Dedifferentiated amniotic fluid mesenchymal stem cell (primary cell): Measurements from ENCODE around the gene STARD3NL.
"Not testable (repeated sequence)": the region's sequence is repeated elsewhere in the genome, so short reads cannot be mapped to it uniquely, and the experiment has no call there.

Source experiments
- DNase-seq: peaks from one replicate; pipeline ENCODE4 v3.0.0-alpha.2; 2016; ENCODE audit errors: extremely low spot score

Gene STARD3NL

DNA sequence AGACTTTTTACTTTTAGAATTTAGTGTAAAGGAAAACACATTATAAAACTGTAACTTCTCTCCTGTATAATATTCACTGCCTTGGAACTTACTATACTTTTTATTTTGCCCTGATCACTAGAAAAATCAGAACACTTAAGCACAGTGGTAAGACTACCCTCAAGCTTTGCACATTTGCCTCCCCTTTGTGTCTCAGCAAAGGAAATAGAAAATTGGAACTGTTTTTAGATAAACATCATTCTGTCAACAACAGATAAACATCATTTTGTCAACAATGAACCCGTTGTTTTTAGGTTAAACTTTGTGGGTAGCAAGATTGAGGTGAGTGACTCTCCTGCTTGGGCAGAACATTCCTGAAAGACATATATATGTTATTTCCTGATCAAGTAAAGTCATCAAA is 86.6 kb downstream of the STARD3NL start:
- not testable (repeated sequence) for DNase-seq

DNA sequence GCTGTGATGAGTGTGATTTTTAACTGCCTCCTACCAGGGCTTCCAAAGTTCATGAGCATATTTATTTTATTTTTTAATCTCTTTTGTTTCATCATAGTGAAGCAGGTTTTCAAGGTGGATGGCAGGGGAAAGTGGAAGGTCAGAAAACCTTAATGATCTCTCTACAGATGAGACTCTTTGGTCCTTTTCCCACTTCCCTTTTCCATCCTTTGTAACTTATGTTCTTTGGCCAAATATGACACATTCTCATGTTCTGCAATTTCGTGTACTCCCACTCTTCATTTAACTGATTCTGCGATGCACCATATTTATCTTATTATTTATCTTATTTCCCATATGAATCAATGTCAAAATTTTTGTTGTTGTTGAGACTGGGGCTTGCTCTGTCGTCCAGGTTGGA is 87.9 kb downstream of the STARD3NL start:
- not testable (repeated sequence) for DNase-seq

DNA sequence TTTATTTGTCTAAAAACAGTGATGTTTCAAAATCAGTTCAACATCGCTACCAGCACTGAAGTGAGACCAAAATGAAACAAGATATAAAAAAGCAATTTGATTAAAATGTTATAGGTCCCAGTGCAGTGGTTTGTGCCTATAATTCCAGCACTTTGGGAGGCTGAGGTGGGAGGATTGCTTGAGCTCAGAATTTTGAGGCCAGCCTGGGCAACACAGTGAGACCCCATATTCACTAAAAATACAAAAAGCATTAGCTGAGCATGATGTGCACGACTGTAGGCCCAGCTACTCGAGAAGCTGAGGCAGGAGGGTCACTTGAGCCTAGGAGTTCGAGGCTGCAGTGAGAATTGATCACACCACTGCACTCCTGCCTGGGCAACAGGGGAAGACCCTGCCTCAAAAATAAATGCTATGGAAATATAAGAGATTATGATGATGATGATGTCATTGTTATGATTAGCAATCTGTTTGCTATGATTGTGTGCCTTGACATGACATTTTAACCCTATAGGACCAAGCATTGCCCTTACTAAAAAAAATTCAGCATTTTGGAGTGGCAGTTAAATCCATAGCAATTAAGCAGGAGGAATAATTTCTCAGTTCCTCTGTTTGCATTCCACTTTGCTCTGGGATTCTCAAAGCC is 91.8 kb downstream of the STARD3NL start:
- not testable (repeated sequence) for DNase-seq

DNA sequence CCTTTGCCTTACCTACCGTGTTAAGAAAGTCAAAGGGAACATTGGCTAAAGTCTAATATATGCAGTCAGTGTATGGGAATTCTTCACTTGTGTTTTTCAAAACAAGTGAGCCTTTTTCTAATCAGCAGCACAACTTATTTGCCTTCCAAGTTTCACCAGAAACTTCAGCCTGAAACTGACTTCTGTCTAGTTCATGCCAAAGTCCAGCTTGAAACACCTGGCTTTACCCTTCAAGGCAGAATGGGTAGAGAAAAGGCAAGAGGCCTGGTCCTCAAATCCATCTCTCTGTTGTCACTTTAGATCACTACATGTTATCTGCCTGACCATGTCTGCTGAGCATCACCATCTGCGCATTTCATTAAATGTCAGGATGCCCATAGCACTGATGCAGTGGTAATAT is 92.4 kb downstream of the STARD3NL start:
- not testable (repeated sequence) for DNase-seq

DNA sequence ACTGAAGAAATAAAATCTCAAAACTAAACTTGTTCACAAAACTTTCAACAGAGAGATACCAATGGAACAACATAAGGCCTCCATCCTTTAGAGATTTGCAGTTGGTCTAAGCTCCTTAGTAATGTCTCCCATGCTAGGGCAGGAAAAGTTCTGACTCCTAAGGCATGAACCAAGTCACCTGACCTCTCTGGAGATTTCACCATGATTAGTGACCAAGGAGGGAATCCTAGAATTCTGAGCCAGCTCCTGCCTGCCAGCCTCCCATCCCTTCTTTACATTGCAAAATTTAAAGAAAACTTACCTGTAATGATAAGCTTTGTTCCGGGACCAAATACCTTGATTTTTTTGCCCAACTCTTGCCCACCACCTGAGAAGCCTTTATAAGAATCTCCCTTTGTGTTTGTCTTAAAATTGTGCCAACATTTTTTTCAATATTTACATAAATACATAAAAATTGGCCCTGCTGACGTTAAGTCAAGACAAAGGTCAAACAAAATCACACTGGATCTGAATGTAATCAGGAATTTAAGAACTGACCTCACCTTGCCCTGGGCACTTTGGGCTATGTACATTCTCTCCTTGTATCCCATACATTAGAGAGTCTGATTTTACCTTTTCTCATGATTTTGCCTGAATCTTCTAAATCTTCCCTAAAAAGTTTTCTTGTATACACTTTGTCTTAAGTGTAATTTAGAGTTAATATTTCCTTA is 95.4 kb downstream of the STARD3NL start, which contains the start of gene TARP:
Gene TARP, minus strand, starts transcription at position 351 of the 710 bp plus-strand sequence.
- DNase-seq = no peak

DNA sequence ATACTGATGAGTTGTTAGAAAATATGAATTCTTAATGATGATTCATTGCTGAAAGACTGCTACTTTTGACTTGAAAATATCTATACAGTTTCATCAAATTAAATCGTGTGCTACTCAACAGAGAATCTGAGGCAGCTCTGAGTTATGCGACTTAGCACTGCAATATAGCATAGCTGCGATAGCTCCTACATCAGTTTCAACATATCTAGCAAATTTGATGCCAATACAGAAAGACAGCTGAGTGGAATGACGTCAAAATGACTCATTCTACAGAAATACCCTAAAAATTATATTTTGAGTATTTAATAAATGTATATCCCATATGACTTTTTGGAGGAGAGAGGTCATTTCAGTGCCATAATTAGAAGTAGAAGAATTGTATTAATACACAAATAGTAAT is 96.4 kb downstream of the STARD3NL start:
- DNase-seq = no peak

DNA sequence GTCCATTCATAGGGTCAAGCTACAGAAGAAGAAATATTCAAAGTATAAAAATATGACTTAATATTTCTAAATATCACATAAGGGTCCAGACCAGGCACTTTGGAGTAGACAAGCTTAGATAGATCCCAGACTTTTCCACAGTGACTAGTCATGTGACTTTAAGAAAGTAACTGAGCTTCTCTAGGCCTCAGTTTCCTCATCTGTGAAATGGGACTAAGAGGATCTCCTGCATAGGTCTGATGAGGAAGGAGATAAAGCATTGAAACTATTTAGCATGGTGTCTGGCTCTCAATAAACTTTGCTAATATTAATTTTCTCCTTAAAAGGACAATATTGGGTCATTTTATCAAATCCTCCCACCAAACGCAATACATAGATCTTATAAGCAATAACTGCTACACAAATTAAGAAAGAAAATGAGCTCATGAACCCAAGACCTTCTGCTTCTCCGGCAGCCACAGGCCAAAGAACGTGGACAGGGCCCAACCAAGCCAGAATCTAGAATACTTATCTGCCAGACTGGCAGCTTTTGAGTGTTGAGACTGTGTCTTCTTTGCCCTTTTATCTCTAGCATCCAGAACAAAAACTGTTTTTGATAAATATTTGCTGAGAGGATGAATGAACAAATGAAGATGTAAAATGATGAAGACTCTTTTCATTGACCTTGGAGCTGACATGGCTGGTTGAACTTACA is 97.0 kb downstream of the STARD3NL start:
- DNase-seq = no peak

DNA sequence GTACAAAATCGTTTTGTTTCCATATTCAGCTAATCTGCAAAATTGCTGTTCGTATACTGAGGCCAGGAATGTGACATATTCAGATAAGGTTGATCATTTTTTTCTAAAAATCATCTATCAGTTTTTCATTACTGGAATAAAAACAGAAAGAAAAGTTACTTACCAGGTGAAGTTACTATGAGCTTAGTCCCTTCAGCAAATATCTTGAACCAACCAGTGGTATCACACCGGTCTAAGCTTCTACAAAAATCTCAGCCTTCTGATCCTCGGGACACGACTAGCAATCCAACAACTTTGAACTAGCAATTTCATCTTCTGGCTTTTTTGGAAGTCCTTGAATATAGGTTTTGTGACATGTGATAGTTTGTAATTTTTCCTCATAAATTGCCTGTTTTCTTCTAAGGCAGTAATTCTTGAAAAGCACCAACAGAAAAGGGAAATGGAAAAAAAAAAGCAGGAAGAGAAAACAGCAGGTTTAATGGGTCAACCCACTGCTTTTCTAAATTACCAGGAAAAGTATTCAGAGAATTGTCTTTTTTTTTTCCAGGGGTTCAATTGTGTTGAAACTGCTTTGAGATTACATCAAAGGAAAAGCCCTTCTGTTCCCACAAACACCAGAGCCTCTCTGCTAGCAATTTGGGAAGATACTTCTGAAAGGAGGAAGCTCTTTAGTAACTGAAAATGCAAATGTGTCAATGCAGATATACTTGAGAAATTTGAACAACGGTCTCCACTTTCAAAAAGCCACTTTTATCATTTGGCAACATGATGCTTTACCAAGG is 98.2 kb downstream of the STARD3NL start:
- DNase-seq = no peak

DNA sequence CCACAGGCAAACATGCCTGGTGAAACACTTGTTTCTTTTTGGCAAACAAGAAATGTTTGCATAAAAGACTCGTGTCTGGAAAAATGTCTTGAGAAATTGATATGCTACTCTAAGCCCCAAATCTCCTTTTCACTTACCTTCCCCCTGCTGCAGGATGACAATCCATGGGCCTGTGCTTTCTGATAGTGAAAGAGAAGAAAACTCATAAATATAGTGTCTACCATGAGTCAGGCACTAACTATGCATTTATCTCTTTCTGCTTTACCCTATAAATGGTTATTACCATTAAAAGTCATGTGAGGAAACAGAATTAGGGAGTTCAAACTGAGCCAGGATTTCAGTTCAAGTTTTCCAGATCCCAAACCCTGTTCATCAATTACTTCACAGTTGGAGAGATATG is 102.0 kb downstream of the STARD3NL start:
- DNase-seq = no peak
